ENCODE data around the gene ACTR3C. TPM values are rescaled to one million over a fixed set of nuclear protein-coding genes. Genes with fewer than 3 reads are reported as not detected.
"Not testable (repeated sequence)": the region's sequence is repeated elsewhere in the genome, so short reads cannot be mapped to it uniquely, and the experiment has no call there.

Gene ACTR3C
- total and polyA plus RNA-seq, 9 donors: 1.6 to 11.3 (median 5.7) TPM

- WGBS, 3 donors: 86 to 89% (median 88%) methylated on average over 11 of the region's 11 CpGs
- DNase-seq; H3K4me3 ChIP-seq; H3K36me3 ChIP-seq; H3K9me3 ChIP-seq; intact Hi-C loops (cut with DNase I); H3K27ac ChIP-seq; H3K4me1 ChIP-seq (ENCODE audit: insufficient read depth); H3K27me3 ChIP-seq: not testable (repeated sequence)
Measured at GRCh38 chr7:150305259-150305902, 18.0 kb downstream of the ACTR3C start.

- H3K9me3 ChIP-seq; H3K4me1 ChIP-seq (ENCODE audit: insufficient read depth); H3K36me3 ChIP-seq; DNase-seq; H3K27me3 ChIP-seq; intact Hi-C loops (cut with DNase I); H3K27ac ChIP-seq; H3K4me3 ChIP-seq: not testable (repeated sequence)
- WGBS, 3 donors: 49 to 83% (median 64%) methylated on average over 7 to 8 of the region's 8 CpGs
Measured at GRCh38 chr7:150304499-150305258, 18.7 kb downstream of the ACTR3C start.

GRCh38 chr7:150302908-150303310 is 20.4 kb downstream of the ACTR3C start:
- WGBS, 3 donors: 59 to 79% (median 67%) methylated on average over 1 of the region's 1 CpG
- H3K27me3 ChIP-seq; DNase-seq; H3K9me3 ChIP-seq; H3K36me3 ChIP-seq; H3K4me3 ChIP-seq; H3K4me1 ChIP-seq (ENCODE audit: insufficient read depth); H3K27ac ChIP-seq; intact Hi-C loops (cut with DNase I): not testable (repeated sequence)

- H3K27me3 ChIP-seq; H3K27ac ChIP-seq; DNase-seq; intact Hi-C loops (cut with DNase I); H3K4me1 ChIP-seq (ENCODE audit: insufficient read depth); H3K9me3 ChIP-seq; H3K4me3 ChIP-seq; H3K36me3 ChIP-seq: not testable (repeated sequence)
Measured at GRCh38 chr7:150297978-150298377, 25.4 kb downstream of the ACTR3C start.

GRCh38 chr7:150296802-150297201 is 26.5 kb downstream of the ACTR3C start:
- not testable (repeated sequence) for H3K36me3 ChIP-seq, DNase-seq

GRCh38 chr7:150295614-150296013 is 27.7 kb downstream of the ACTR3C start:
- H3K4me3 ChIP-seq; H3K9me3 ChIP-seq; H3K27me3 ChIP-seq; H3K27ac ChIP-seq; DNase-seq; H3K36me3 ChIP-seq; intact Hi-C loops (cut with DNase I); H3K4me1 ChIP-seq (ENCODE audit: insufficient read depth): not testable (repeated sequence)
- 80% methylated on average over 3 of the region's 8 CpGs; no CpG with 5 or more reads in 2 of the 3 donors for WGBS, 3 donors

More at GRCh38 chr7:150296802-150297201, 26.5 kb downstream of the ACTR3C start:
- H3K4me1 ChIP-seq (ENCODE audit: insufficient read depth); H3K27me3 ChIP-seq; H3K27ac ChIP-seq; H3K9me3 ChIP-seq; H3K4me3 ChIP-seq; intact Hi-C loops (cut with DNase I): not testable (repeated sequence)
- WGBS, 3 donors: 67 to 70% (median 69%) methylated on average over 4 to 9 of the region's 10 CpGs

GRCh38 chr7:150295027-150295426 is 28.3 kb downstream of the ACTR3C start:
- H3K27ac ChIP-seq; H3K4me3 ChIP-seq; intact Hi-C loops (cut with DNase I); H3K27me3 ChIP-seq; H3K9me3 ChIP-seq; DNase-seq; H3K4me1 ChIP-seq (ENCODE audit: insufficient read depth); H3K36me3 ChIP-seq: not testable (repeated sequence)
- 95 to 98% (median 97%) methylated on average over 8 of the region's 8 CpGs for WGBS, 3 donors

- DNase-seq; H3K36me3 ChIP-seq; H3K9me3 ChIP-seq; H3K27me3 ChIP-seq; H3K4me3 ChIP-seq; intact Hi-C loops (cut with DNase I); H3K27ac ChIP-seq; H3K4me1 ChIP-seq (ENCODE audit: insufficient read depth): not testable (repeated sequence)
- WGBS, 3 donors: 47 to 64% (median 51%) methylated on average over 6 of the region's 6 CpGs
Measured at GRCh38 chr7:150290317-150290716, 33.0 kb downstream of the ACTR3C start.

GRCh38 chr7:150288816-150289215 is 34.5 kb downstream of the ACTR3C start:
- H3K4me3 ChIP-seq; DNase-seq; H3K9me3 ChIP-seq; H3K36me3 ChIP-seq; H3K4me1 ChIP-seq (ENCODE audit: insufficient read depth); H3K27me3 ChIP-seq; H3K27ac ChIP-seq: not testable (repeated sequence)
- intact Hi-C loops (cut with DNase I): loop anchor here in 1 of 4 donors (5.0 kb wide), 1 partner anchor 133 kb away; no protein-coding TSS in a partner anchor
- WGBS, 3 donors: 92 to 97% (median 95%) methylated on average over 5 of the region's 6 CpGs

GRCh38 chr7:150287815-150288214 is 35.5 kb downstream of the ACTR3C start:
- not testable (repeated sequence) for H3K4me1 ChIP-seq (ENCODE audit: insufficient read depth); H3K9me3 ChIP-seq; H3K4me3 ChIP-seq; H3K27me3 ChIP-seq; DNase-seq; H3K27ac ChIP-seq; H3K36me3 ChIP-seq
- intact Hi-C loops (cut with DNase I): loop anchor here in 1 of 4 donors (5.0 kb wide), 1 partner anchor 134 kb away; no protein-coding TSS in a partner anchor
- WGBS, 3 donors: 79 to 84% (median 80%) methylated on average over 3 to 7 of the region's 7 CpGs
